ENCODE results near the gene TH. TPM values are rescaled to one million over a fixed set of nuclear protein-coding genes. Genes with fewer than 3 reads are reported as not detected.
"Not testable (repeated sequence)": the region's sequence is repeated elsewhere in the genome, so short reads cannot be mapped to it uniquely, and the experiment has no call there.

Gene TH
- polyA plus RNA-seq, 1 donor: 1.0 TPM

GRCh38 chr11:2193888-2194595 is 22.4 kb upstream of the TH start:
- peaks cover 16% of the 10 kb centered on the region for H3K4me1 ChIP-seq (ENCODE audit: control insufficient read depth, insufficient read depth, low read length)
- H3K36me3 ChIP-seq (ENCODE audit: control insufficient read depth, insufficient read depth, low read length); DNase-seq; H3K4me3 ChIP-seq (ENCODE audit: low read length); H3K9me3 ChIP-seq (ENCODE audit: control insufficient read depth, low read depth, low read length); H3K27ac ChIP-seq (ENCODE audit: low read length): not testable (repeated sequence)
- peaks cover 10% of the 10 kb centered on the region for H3K27me3 ChIP-seq (ENCODE audit: control insufficient read depth, insufficient read depth, low read length)
- WGBS (ENCODE audit: insufficient coverage, low lambda C conversion rate): no CpG with 5 or more reads among the region's 20 CpGs

- H3K4me1 ChIP-seq (ENCODE audit: control insufficient read depth, insufficient read depth, low read length): peaks cover 16% of the 10 kb centered on the region
- peaks cover 6% of the 10 kb centered on the region for H3K9me3 ChIP-seq (ENCODE audit: control insufficient read depth, low read depth, low read length)
- no peak overlapping the region for H3K27ac ChIP-seq (ENCODE audit: low read length)
- DNase-seq: peak in 1 of 2 donors; percentile 83
- no peak overlapping the region for H3K4me3 ChIP-seq (ENCODE audit: low read length)
- no CpG with 5 or more reads among the region's 26 CpGs for WGBS (ENCODE audit: insufficient coverage, low lambda C conversion rate)
- H3K36me3 ChIP-seq (ENCODE audit: control insufficient read depth, insufficient read depth, low read length): no peaks in the 10 kb centered on the region
- peaks cover 10% of the 10 kb centered on the region for H3K27me3 ChIP-seq (ENCODE audit: control insufficient read depth, insufficient read depth, low read length)
Measured at GRCh38 chr11:2193099-2193887, 21.7 kb upstream of the TH start.

- H3K27ac ChIP-seq (ENCODE audit: low read length): no peak overlapping the region
- DNase-seq: no peak
- no peak overlapping the region for H3K4me3 ChIP-seq (ENCODE audit: low read length)
- H3K36me3 ChIP-seq (ENCODE audit: control insufficient read depth, insufficient read depth, low read length): no peaks in the 10 kb centered on the region
- peaks cover 6% of the 10 kb centered on the region for H3K9me3 ChIP-seq (ENCODE audit: control insufficient read depth, low read depth, low read length)
- peaks cover 12% of the 10 kb centered on the region for H3K4me1 ChIP-seq (ENCODE audit: control insufficient read depth, insufficient read depth, low read length)
- peaks cover 10% of the 10 kb centered on the region for H3K27me3 ChIP-seq (ENCODE audit: control insufficient read depth, insufficient read depth, low read length)
- no CpG with 5 or more reads among the region's 10 CpGs for WGBS (ENCODE audit: insufficient coverage, low lambda C conversion rate)
Measured at GRCh38 chr11:2192435-2192834, 20.8 kb upstream of the TH start.

- H3K36me3 ChIP-seq (ENCODE audit: control insufficient read depth, insufficient read depth, low read length): no peaks in the 10 kb centered on the region
- H3K4me1 ChIP-seq (ENCODE audit: control insufficient read depth, insufficient read depth, low read length): peaks cover 8% of the 10 kb centered on the region
- 40% methylated on average over 1 of the region's 7 CpGs for WGBS (ENCODE audit: insufficient coverage, low lambda C conversion rate)
- DNase-seq: peak in 1 of 2 donors; percentile 51
- H3K27ac ChIP-seq (ENCODE audit: low read length): no peak overlapping the region
- no peak overlapping the region for H3K4me3 ChIP-seq (ENCODE audit: low read length)
- H3K27me3 ChIP-seq (ENCODE audit: control insufficient read depth, insufficient read depth, low read length): peaks cover 10% of the 10 kb centered on the region
- peaks cover 6% of the 10 kb centered on the region for H3K9me3 ChIP-seq (ENCODE audit: control insufficient read depth, low read depth, low read length)
Measured at GRCh38 chr11:2191883-2192282, 20.3 kb upstream of the TH start.

- Histone ChIP-seq H3K4me1 (ENCODE audit: control insufficient read depth, insufficient read depth, low read length) (peaks cover 8% of the 10 kb centered on the region), H3K27me3 (ENCODE audit: control insufficient read depth, insufficient read depth, low read length) (peaks cover 14% of the 10 kb centered on the region), H3K9me3 (ENCODE audit: control insufficient read depth, low read depth, low read length) (peaks cover 6% of the 10 kb centered on the region), H3K36me3 (ENCODE audit: control insufficient read depth, insufficient read depth, low read length) (no peaks in the 10 kb centered on the region), H3K4me3 (ENCODE audit: low read length) (no peak overlapping the region), H3K27ac (ENCODE audit: low read length) (no peak overlapping the region)
- WGBS (ENCODE audit: insufficient coverage, low lambda C conversion rate): 33% methylated on average over 7 of the region's 30 CpGs
- DNase-seq: no peak
Measured at GRCh38 chr11:2190657-2191471, 19.2 kb upstream of the TH start.

GRCh38 chr11:2189938-2190656 is 18.5 kb upstream of the TH start:
- Histone ChIP-seq H3K9me3 (ENCODE audit: control insufficient read depth, low read depth, low read length) (peaks cover 6% of the 10 kb centered on the region), H3K27ac (ENCODE audit: low read length) (no peak overlapping the region), H3K4me1 (ENCODE audit: control insufficient read depth, insufficient read depth, low read length) (peaks cover 8% of the 10 kb centered on the region), H3K27me3 (ENCODE audit: control insufficient read depth, insufficient read depth, low read length) (peaks cover 14% of the 10 kb centered on the region), H3K4me3 (ENCODE audit: low read length) (no peak overlapping the region), H3K36me3 (ENCODE audit: control insufficient read depth, insufficient read depth, low read length) (no peaks in the 10 kb centered on the region)
- 80% methylated on average over 1 of the region's 29 CpGs for WGBS (ENCODE audit: insufficient coverage, low lambda C conversion rate)
- no peak for DNase-seq

- DNase-seq: no peak
- H3K27ac ChIP-seq (ENCODE audit: low read length): no peak overlapping the region
- peaks cover 6% of the 10 kb centered on the region for H3K9me3 ChIP-seq (ENCODE audit: control insufficient read depth, low read depth, low read length)
- no peaks in the 10 kb centered on the region for H3K36me3 ChIP-seq (ENCODE audit: control insufficient read depth, insufficient read depth, low read length)
- no peak overlapping the region for H3K4me3 ChIP-seq (ENCODE audit: low read length)
- WGBS (ENCODE audit: insufficient coverage, low lambda C conversion rate): no CpG with 5 or more reads among the region's 19 CpGs
- H3K27me3 ChIP-seq (ENCODE audit: control insufficient read depth, insufficient read depth, low read length): peaks cover 16% of the 10 kb centered on the region
- H3K4me1 ChIP-seq (ENCODE audit: control insufficient read depth, insufficient read depth, low read length): peaks cover 4% of the 10 kb centered on the region
Measured at GRCh38 chr11:2188745-2189144, 17.1 kb upstream of the TH start.

- no CpG with 5 or more reads among the region's 7 CpGs for WGBS (ENCODE audit: insufficient coverage, low lambda C conversion rate)
- Histone ChIP-seq H3K27ac (ENCODE audit: low read length) (no peak overlapping the region), H3K4me1 (ENCODE audit: control insufficient read depth, insufficient read depth, low read length) (no peaks in the 10 kb centered on the region), H3K27me3 (ENCODE audit: control insufficient read depth, insufficient read depth, low read length) (peaks cover 16% of the 10 kb centered on the region), H3K36me3 (ENCODE audit: control insufficient read depth, insufficient read depth, low read length) (no peaks in the 10 kb centered on the region), H3K4me3 (ENCODE audit: low read length) (no peak overlapping the region), H3K9me3 (ENCODE audit: control insufficient read depth, low read depth, low read length) (peaks cover 6% of the 10 kb centered on the region)
- DNase-seq: no peak
Measured at GRCh38 chr11:2187280-2187707, 15.7 kb upstream of the TH start.

GRCh38 chr11:2186669-2187279 is 15.2 kb upstream of the TH start:
- peaks cover 6% of the 10 kb centered on the region for H3K9me3 ChIP-seq (ENCODE audit: control insufficient read depth, low read depth, low read length)
- peaks cover 16% of the 10 kb centered on the region for H3K27me3 ChIP-seq (ENCODE audit: control insufficient read depth, insufficient read depth, low read length)
- no CpG with 5 or more reads among the region's 21 CpGs for WGBS (ENCODE audit: insufficient coverage, low lambda C conversion rate)
- H3K27ac ChIP-seq (ENCODE audit: low read length): no peak overlapping the region
- peak in 1 of 2 donors; percentile 34 for DNase-seq
- no peak overlapping the region for H3K4me3 ChIP-seq (ENCODE audit: low read length)
- H3K4me1 ChIP-seq (ENCODE audit: control insufficient read depth, insufficient read depth, low read length): no peaks in the 10 kb centered on the region
- no peaks in the 10 kb centered on the region for H3K36me3 ChIP-seq (ENCODE audit: control insufficient read depth, insufficient read depth, low read length)

Measured in large intestine (tissue), 3 donors.